Activated naive CD4-positive, alpha-beta T cell treated with anti-CD3 and anti-CD28 coated beads, Interleukin-2, amount 10 ng/mL, durations not matched to agents 7 days and 5 days (primary cell): ENCODE results near the gene ABCA3.
"Not testable (repeated sequence)": the region's sequence is repeated elsewhere in the genome, so short reads cannot be mapped to it uniquely, and the experiment has no call there.

ENCODE experiments used
- CTCF ChIA-PET: fragments of 350-600 bp; sonication (Branson Sonifier 250); formaldehyde crosslinking; loops from one replicate; lab custom pipeline; 2021; ENCODE audit warnings: antibody characterized with exemption; lab: Charles Lee
- DNase-seq: peaks from one replicate; pipeline ENCODE4 v3.0.0-alpha.2; 2020
- H3K27ac Mint-ChIP-seq: one replicate; pipeline ENCODE4 v1.8.0; 2021; ENCODE audit warnings: mild to moderate bottlenecking, moderate library complexity, mixed read lengths
- H3K27me3 Mint-ChIP-seq: one replicate; pipeline ENCODE4 v1.8.0; 2021; ENCODE audit warnings: mild to moderate bottlenecking, mixed read lengths
- H3K36me3 Mint-ChIP-seq: one replicate; pipeline ENCODE4 v1.8.0; 2021; ENCODE audit warnings: mixed read lengths
- H3K4me1 Mint-ChIP-seq: one replicate; pipeline ENCODE4 v1.8.0; 2021; ENCODE audit warnings: mixed read lengths
- H3K4me3 Mint-ChIP-seq: one replicate; pipeline ENCODE4 v1.8.0; 2021; ENCODE audit warnings: mild to moderate bottlenecking, moderate library complexity, mixed read lengths
- H3K9me3 Mint-ChIP-seq: one replicate; pipeline ENCODE4 v1.8.0; 2021; ENCODE audit warnings: mixed read lengths

The ABCA3 gene

GRCh38 chr16:2273931-2274330 is 66.6 kb downstream of the ABCA3 start:
- Mint-ChIP-seq H3K4me1 (peaks cover 13% of the 10 kb centered on the region), H3K36me3 (no peaks in the 10 kb centered on the region), H3K27me3 (no peaks in the 10 kb centered on the region), H3K27ac (no peak overlapping the region), H3K9me3 (no peaks in the 10 kb centered on the region), H3K4me3 (no peak overlapping the region)
- DNase-seq = no peak
- CTCF ChIA-PET = no interaction called here

- Mint-ChIP-seq H3K27ac (no peak overlapping the region), H3K4me1 (peaks cover 13% of the 10 kb centered on the region), H3K9me3 (no peaks in the 10 kb centered on the region), H3K36me3 (no peaks in the 10 kb centered on the region), H3K4me3 (no peak overlapping the region), H3K27me3 (no peaks in the 10 kb centered on the region)
- CTCF ChIA-PET = no interaction called here
- DNase-seq = no peak
These were observed 67.0 kb downstream of the ABCA3 start for GRCh38 chr16:2273484-2273883.

- no peak for DNase-seq
- H3K36me3 Mint-ChIP-seq = peaks cover 4% of the 10 kb centered on the region
- peaks cover 4% of the 10 kb centered on the region for H3K27me3 Mint-ChIP-seq
- peaks cover 15% of the 10 kb centered on the region for H3K4me1 Mint-ChIP-seq
- no peak overlapping the region for H3K27ac Mint-ChIP-seq
- no peak overlapping the region for H3K4me3 Mint-ChIP-seq
- H3K9me3 Mint-ChIP-seq = no peaks in the 10 kb centered on the region
- CTCF ChIA-PET = interaction anchor here (1.6 kb wide), 1 partner anchor 215 kb away, joined by 4 read pairs; no protein-coding TSS in a partner anchor
These were observed 68.6 kb downstream of the ABCA3 start for GRCh38 chr16:2271848-2272461.

- Mint-ChIP-seq H3K27ac (no peak overlapping the region), H3K4me3 (no peak overlapping the region), H3K27me3 (peaks cover 4% of the 10 kb centered on the region), H3K36me3 (peaks cover 13% of the 10 kb centered on the region), H3K4me1 (peaks cover 26% of the 10 kb centered on the region), H3K9me3 (no peaks in the 10 kb centered on the region)
- DNase-seq = no peak
- CTCF ChIA-PET = interaction anchor here (0.7 to 1.6 kb wide), 4 partner anchors 9 to 664 kb away, joined by 3 to 5 read pairs (median 4); no protein-coding TSS in a partner anchor
These were observed 69.7 kb downstream of the ABCA3 start for GRCh38 chr16:2270588-2271470.

GRCh38 chr16:2270070-2270462 is 70.5 kb downstream of the ABCA3 start:
- CTCF ChIA-PET = interaction anchor here (1.0 to 1.6 kb wide), 3 partner anchors 10 to 237 kb away, joined by 3 to 4 read pairs (median 3); no protein-coding TSS in a partner anchor
- H3K4me3 Mint-ChIP-seq = peak overlapping the region; percentile 92
- no peaks in the 10 kb centered on the region for H3K9me3 Mint-ChIP-seq
- no peak overlapping the region for H3K27ac Mint-ChIP-seq
- H3K27me3 Mint-ChIP-seq = peaks cover 4% of the 10 kb centered on the region
- peaks cover 14% of the 10 kb centered on the region for H3K36me3 Mint-ChIP-seq
- peaks cover 31% of the 10 kb centered on the region for H3K4me1 Mint-ChIP-seq
- no peak for DNase-seq

- CTCF ChIA-PET = no interaction called here
- H3K4me3 Mint-ChIP-seq = peak within 1 kb of the TSS; percentile 92
- H3K27ac Mint-ChIP-seq = peak within 1 kb of the TSS; percentile 97
- peak; percentile 96 for DNase-seq
- peaks cover 4% of the 10 kb centered on the region for H3K27me3 Mint-ChIP-seq
- H3K4me1 Mint-ChIP-seq = peaks cover 41% of the 10 kb centered on the region
- peaks cover 23% of the 10 kb centered on the region for H3K36me3 Mint-ChIP-seq
- H3K9me3 Mint-ChIP-seq = no peaks in the 10 kb centered on the region
These were observed 72.4 kb downstream of the ABCA3 start, which contains the start of gene RNPS1 for GRCh38 chr16:2267913-2268666. TSS of gene RNPS1 (minus strand) at chr16:2268126. CDS start at chr16:2264643, 3,483 bp downstream.

- CTCF ChIA-PET, H3K9me3 Mint-ChIP-seq: not testable (repeated sequence)
These were observed 73.0 kb downstream of the ABCA3 start for GRCh38 chr16:2267505-2267912.

GRCh38 chr16:2266887-2267286 is 73.6 kb downstream of the ABCA3 start:
- peaks cover 33% of the 10 kb centered on the region for H3K36me3 Mint-ChIP-seq
- peak; percentile 52 for DNase-seq
- H3K27me3 Mint-ChIP-seq, CTCF ChIA-PET, H3K9me3 Mint-ChIP-seq: not testable (repeated sequence)
- peak overlapping the region; percentile 92 for H3K4me3 Mint-ChIP-seq
- peaks cover 41% of the 10 kb centered on the region for H3K4me1 Mint-ChIP-seq
- H3K27ac Mint-ChIP-seq = peak overlapping the region; percentile 97

More at GRCh38 chr16:2267505-2267912, 73.0 kb downstream of the ABCA3 start:
- H3K27me3 Mint-ChIP-seq, DNase-seq: not testable (repeated sequence)
- Mint-ChIP-seq H3K4me3 (peak overlapping the region; percentile 92), H3K4me1 (peaks cover 41% of the 10 kb centered on the region), H3K36me3 (peaks cover 28% of the 10 kb centered on the region), H3K27ac (peak overlapping the region; percentile 97)

GRCh38 chr16:2263026-2263425 is 77.5 kb downstream of the ABCA3 start:
- not testable (repeated sequence) for H3K27ac Mint-ChIP-seq
- CTCF ChIA-PET = interaction anchor here (0.8 to 1.0 kb wide), 3 partner anchors 9 to 13 kb away, joined by 3 to 5 read pairs (median 3); partner anchors contain the start of gene ECI1
- peaks cover 48% of the 10 kb centered on the region for H3K36me3 Mint-ChIP-seq

GRCh38 chr16:2260250-2260649 is 80.3 kb downstream of the ABCA3 start:
- CTCF ChIA-PET = interaction anchor here (0.7 kb wide), 1 partner anchor 65 kb away, joined by 3 read pairs; no protein-coding TSS in a partner anchor
- no peak overlapping the region for H3K27ac Mint-ChIP-seq

More at GRCh38 chr16:2263026-2263425, 77.5 kb downstream of the ABCA3 start:
- H3K4me1 Mint-ChIP-seq = peaks cover 27% of the 10 kb centered on the region
- not testable (repeated sequence) for DNase-seq, H3K9me3 Mint-ChIP-seq, H3K27me3 Mint-ChIP-seq, H3K4me3 Mint-ChIP-seq

GRCh38 chr16:2258530-2258929 is 82.0 kb downstream of the ABCA3 start:
- H3K27ac Mint-ChIP-seq, CTCF ChIA-PET, DNase-seq, H3K9me3 Mint-ChIP-seq, H3K27me3 Mint-ChIP-seq, H3K4me3 Mint-ChIP-seq, H3K4me1 Mint-ChIP-seq: not testable (repeated sequence)
- peaks cover 57% of the 10 kb centered on the region for H3K36me3 Mint-ChIP-seq

More at GRCh38 chr16:2260250-2260649, 80.3 kb downstream of the ABCA3 start:
- Mint-ChIP-seq H3K27me3 (no peaks in the 10 kb centered on the region), H3K4me1 (peaks cover 12% of the 10 kb centered on the region), H3K4me3 (no peak overlapping the region), H3K36me3 (peaks cover 59% of the 10 kb centered on the region), H3K9me3 (no peaks in the 10 kb centered on the region)
- no peak for DNase-seq

- Mint-ChIP-seq H3K27me3 (no peaks in the 10 kb centered on the region), H3K4me3 (no peak overlapping the region), H3K9me3 (no peaks in the 10 kb centered on the region), H3K27ac (peak overlapping the region; percentile 65), H3K36me3 (peaks cover 59% of the 10 kb centered on the region), H3K4me1 (no peaks in the 10 kb centered on the region)
- CTCF ChIA-PET = no interaction called here
- no peak for DNase-seq
These were observed 82.8 kb downstream of the ABCA3 start for GRCh38 chr16:2257726-2258125.

- H3K9me3 Mint-ChIP-seq = no peaks in the 10 kb centered on the region
- no peaks in the 10 kb centered on the region for H3K27me3 Mint-ChIP-seq
- no peak overlapping the region for H3K27ac Mint-ChIP-seq
- peaks cover 2% of the 10 kb centered on the region for H3K4me1 Mint-ChIP-seq
- H3K36me3 Mint-ChIP-seq = peaks cover 54% of the 10 kb centered on the region
- no peak overlapping the region for H3K4me3 Mint-ChIP-seq
- no peak for DNase-seq
- CTCF ChIA-PET = interaction anchor here (1.5 kb wide), 1 partner anchor 62 kb away, joined by 5 read pairs; no protein-coding TSS in a partner anchor
These were observed 83.9 kb downstream of the ABCA3 start for GRCh38 chr16:2256531-2257140.
